Measurements from ENCODE around the gene SSTR3.

The SSTR3 gene

DNA sequence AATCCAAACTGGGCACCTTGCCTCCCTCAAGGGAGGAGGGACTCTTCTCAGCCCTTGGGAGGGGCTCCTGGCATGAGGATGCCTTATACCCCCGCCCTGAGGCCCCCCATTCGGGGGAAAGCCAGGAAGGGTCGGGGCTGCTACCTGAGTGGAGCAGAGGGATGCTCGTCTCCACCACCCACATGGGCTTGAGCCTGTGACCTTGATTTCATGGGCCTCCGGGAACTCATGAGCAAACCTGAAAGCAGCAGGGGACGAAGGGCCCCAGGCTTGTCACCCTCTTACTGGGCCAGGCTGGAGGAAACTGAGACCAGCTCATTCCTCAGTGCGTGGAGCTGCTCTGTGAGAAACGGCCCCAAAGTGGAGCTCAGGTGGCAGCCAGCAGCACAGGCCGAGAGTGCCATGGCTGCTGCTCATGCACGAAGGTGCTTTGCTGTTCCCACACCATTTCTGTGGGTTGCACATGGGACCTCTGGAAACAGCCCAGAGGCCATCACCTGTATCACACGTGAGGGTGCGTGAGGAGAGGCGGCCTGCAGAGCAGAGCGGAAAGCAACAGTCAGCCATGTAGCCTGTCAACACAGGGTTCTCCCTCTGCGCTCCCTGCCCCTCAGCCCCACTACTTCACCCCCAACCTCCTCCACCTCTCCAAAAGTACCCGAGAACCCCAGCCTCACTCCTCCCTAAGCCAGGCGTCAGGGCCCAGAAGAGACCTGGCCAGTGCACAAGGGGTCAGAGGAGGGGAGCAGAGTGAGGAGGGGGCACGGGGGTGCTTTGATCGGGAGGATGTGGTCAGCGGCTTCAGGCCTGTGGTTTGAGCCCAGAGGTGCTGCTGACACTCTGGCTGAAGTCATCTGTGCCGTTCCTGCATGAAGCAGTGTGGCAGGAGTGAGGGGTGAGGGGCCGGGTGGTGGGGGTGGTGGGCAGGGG is 48.4 kb downstream of the SSTR3 start:
- DNase-seq: no peak

DNA sequence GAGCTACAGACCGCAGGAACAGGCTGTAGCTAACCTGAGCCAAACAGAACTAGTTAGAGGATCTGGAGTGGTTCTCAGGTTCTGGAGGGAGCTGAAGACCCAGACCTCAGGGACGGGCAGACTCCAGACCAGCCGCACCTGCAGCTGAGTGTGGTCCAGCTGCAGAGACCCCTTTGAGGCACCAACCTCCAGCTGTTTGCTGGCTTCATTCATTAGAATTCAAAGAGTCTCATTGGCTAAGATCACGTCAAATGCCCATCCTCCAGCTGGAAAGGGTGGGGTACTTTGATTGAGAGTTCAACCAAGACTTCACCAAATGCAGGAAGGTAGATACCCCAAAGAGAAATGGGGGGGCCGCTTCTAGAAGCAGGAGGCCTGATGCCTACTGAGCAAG is 49.2 kb downstream of the SSTR3 start:
- DNase-seq: no peak

DNA sequence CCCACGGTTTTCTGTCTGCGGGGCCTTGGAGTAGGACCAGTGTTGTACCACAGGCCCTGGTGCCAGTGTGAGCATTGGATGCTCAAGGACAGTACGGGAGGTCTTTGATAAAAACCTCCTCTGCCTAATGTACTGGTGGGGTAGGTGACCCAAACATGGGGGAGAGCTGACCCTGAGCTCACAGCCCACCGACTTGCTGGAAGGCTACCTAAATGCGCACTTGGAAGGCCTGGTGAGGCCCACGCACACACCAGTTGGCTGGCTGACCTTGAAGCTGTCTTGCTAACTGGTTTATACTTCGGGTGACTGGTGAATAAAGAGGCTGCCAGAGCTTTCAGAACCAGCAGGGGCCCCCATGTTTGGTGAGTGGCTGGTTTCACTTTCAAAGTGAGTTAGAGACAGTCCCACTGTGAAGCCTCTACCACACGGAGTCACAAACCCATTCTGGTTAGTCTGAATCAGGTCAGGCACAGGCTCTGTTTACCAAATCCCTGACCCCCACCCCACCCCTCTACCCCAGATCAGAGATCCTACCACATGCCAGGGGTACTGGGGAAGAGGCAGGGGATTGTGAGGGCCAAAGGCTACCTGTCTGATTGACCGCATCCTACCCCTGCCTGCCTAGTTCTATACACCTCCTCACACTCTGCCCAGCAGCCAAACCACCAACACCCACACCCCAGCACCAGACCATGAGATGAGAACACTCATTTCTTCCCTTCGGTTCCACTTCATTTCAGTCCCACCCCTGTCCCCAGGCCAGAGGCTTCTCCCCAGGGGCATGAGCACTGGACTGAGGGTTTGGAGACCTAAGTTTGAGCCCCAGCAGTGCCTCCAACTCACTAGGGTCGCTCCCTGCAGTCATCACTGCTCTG is 49.8 kb downstream of the SSTR3 start:
- DNase-seq: no peak

DNA sequence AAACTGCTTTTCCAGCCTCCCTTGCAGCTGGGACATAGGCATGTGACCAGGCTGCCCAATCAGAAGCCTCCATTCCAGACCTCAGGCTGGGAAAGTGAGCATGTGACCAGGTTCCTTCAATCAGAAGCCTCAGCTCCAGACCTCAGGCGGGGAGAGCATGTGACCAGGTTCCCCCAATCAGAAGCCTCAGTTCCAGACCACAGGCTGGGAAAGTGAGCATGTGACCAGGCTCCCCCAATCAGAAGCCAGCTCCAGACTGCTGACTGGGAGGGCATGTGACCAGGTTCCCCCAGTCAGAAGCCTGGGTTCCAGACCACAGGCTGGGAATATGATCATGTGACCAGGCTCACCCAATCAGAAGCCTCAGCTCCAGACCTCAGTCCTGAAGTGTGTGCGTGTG is 50.8 kb downstream of the SSTR3 start:
- DNase-seq: no peak

DNA sequence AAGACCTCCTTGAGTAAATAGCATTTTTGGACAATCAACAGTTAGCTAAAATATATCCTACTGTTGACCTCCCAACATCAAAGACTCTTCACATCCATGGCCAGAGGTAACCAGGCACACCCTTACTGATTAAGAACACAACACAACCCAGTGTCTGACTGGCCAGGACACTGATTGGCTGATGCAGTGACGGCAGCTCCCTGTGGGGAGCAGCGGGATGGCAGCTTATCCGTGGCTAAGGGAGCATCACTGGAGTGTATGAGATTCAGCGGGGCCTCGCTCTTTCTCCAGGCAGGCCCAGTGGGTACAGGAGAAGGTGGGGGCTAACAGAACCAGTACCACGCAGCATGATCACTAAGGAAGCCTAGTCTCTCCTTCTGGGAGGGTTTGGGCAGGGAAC is 52.2 kb downstream of the SSTR3 start:
- no peak for DNase-seq

DNA sequence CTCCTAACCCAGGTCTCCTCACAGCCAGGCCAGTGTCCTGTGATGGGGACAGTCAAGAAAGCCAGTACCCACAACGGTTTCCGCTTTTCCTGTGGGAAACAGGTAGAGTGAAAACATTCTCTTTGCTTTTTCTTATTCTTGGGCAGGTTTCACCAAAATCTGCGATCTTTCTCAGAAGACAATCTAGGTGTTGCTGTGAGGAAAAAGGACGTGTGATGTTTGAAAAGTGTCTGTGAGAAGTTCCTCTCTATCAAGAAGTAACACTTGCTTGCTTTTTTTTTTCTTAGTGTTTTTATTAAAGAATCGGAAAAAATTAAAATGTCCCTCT is 53.4 kb downstream of the SSTR3 start:
- DNase-seq: no peak

DNA sequence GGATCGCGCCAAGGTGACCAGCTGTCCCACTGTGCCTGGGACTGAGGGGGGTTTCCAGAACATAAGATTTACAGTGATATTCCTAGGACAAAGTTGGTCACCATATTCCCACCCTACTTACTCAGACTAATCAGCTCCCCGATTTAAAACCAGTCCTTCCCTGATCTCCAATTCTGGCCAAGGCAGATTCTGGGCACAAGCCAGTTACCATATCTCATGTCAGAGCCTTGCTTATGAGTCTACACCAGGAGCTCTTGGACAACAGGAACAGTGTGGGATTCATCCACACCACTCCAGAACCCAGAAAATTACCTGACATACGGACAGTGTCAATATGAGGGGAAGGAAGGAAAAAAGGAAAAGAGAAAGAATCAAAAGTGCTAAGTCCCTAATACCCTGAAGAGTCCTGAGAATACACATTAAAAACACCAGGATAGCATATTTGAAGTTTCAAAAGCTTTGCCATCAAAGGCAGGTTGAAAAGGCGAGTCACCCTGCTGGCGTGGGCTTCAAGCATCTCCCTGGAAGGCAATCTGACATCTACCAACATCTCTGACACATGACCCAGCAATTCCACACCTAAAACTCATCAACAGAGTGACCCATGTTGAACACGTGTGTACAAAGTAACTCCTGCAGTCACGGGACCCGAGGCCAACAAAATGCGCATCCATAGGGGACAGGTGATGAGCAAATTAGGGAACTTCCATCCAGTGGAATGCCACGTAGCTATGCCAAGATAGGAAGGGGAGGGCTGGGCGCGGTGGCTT is 54.6 kb downstream of the SSTR3 start:
- no peak for DNase-seq

DNA sequence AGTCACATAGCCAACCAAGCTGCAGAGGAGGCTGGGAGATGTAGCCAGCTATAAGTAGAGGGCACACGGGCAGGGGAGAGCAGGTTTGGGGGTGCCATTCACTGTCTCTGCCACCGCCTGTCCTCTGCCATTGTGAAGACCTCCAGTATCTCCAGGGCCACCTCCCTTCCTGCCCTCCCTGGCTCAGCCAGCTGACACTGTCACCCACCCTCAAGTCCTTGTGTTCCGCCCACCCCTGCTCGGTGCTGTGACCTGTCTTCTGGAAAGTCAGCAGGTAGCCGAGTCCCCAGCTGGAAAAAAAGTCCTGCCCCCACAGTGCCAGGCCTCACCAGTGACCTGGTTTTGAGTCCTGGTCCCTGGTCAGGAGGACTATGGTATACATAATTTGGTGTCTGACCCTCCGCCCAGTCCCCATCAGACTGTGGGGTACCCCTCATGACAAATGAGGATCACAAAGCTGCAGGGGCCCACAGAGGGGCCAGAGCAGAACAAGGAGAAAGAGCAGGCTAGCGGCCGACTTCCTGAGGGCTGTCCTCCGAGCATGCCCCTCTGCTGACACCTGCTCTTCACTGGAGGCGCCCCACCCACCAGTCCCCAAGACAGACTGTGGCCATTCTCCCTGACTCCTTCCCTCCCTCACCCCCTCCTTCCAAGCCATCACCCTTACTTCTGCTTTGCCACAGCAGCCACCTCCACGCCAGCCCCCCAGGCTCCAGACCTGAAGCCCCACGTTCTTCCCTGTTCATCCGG is 55.4 kb downstream of the SSTR3 start:
- DNase-seq: no peak

DNA sequence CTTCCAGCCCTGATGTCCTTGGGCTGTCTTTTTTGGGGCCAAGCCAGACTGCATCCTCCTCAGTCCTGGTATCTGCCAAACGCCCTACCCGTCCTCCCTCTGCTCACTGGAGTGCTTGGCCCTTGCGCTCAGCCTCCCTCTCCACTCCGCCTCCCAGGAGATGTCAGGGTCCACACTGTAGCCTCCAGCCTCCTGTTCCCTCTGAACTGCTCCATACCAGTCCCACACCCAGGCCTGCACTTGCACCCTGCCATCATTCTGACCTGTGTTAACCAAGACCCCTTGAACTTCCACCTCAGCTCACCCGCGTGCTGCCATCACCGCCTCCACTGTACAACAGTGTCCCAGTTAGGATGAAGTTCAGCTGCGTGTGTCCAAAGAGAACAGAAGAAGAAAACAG is 56.3 kb downstream of the SSTR3 start:
- no peak for DNase-seq

DNA sequence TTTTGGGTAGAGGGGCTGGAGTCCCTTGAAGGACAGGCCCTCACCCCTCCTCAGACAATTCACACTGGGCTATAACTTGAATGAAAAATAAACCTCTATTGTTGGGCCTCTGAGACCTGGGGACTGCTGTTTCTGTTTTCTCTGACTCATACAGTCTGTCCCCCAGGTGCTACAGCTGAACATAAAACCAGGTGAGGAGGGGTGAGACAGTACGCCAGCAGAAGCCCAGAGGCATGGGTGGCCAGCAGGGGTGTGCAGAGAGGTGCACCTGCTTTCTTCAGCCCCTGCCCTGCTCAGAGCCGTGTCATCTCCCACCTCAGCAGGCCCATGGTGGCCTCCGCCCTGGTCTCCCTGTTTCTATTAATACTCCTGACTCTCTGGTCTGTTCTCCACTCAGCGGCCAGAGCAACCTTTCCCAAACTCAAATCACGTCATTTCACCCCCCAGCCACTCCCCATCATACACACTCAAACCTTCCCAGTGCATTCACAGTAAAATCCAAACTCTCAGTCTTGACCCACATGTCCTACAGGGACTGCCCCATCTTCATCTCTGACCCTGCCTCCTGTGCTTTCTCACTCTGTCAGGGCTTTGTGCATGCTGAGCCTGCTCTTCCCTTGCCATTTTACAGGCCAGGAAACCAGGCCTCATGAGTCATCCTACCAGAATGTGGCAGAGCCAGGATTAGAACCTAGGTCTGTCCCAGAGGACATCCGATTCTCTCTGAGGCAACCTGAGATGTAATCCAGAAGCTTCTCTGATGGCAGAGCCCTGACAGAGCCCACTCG is 57.2 kb downstream of the SSTR3 start:
- no peak for DNase-seq

All from femur (tissue), 1 donor.